GM20431 (cell line): ENCODE data around the gene MYO1D.
"Not testable (repeated sequence)": the region's sequence is repeated elsewhere in the genome, so short reads cannot be mapped to it uniquely, and the experiment has no call there.

Experiments
- in situ Hi-C: fragments of 300-500 bp; cut with MseI, MboI; formaldehyde crosslinking; loops from one replicate; pipeline ENCODE4 v1.15.0; 2020; ENCODE audit warnings: low sequenced_read_pairs; ENCODE audit not compliant: unreplicated experiment

Gene MYO1D

GRCh38 chr17:32826076-32826475, 50.8 kb downstream of the MYO1D start:
- in situ Hi-C loops = no loop called here

- in situ Hi-C loops = no loop called here
Observed at GRCh38 chr17:32824334-32824733, 52.6 kb downstream of the MYO1D start.

- in situ Hi-C loops = no loop called here
Observed at GRCh38 chr17:32822996-32823395, 53.9 kb downstream of the MYO1D start.

GRCh38 chr17:32821987-32822934, 54.7 kb downstream of the MYO1D start:
- in situ Hi-C loops = not testable (repeated sequence)

GRCh38 chr17:32820440-32820839, 56.5 kb downstream of the MYO1D start:
- in situ Hi-C loops = no loop called here

- in situ Hi-C loops = no loop called here
Observed at GRCh38 chr17:32819787-32820186, 57.1 kb downstream of the MYO1D start.

- in situ Hi-C loops = no loop called here
Observed at GRCh38 chr17:32819035-32819434, 57.9 kb downstream of the MYO1D start.

- in situ Hi-C loops = no loop called here
Observed at GRCh38 chr17:32815460-32815859, 61.5 kb downstream of the MYO1D start.

- in situ Hi-C loops = no loop called here
Observed at GRCh38 chr17:32814836-32815235, 62.1 kb downstream of the MYO1D start.

- in situ Hi-C loops = no loop called here
Observed at GRCh38 chr17:32813021-32813420, 63.9 kb downstream of the MYO1D start.

GRCh38 chr17:32810690-32811089, 66.2 kb downstream of the MYO1D start:
- in situ Hi-C loops = no loop called here

GRCh38 chr17:32807577-32807976, 69.3 kb downstream of the MYO1D start:
- in situ Hi-C loops = no loop called here

GRCh38 chr17:32806646-32807045, 70.3 kb downstream of the MYO1D start:
- in situ Hi-C loops = no loop called here

- in situ Hi-C loops = no loop called here
Observed at GRCh38 chr17:32805029-32805976, 71.6 kb downstream of the MYO1D start.

- in situ Hi-C loops = no loop called here
Observed at GRCh38 chr17:32803544-32803943, 73.4 kb downstream of the MYO1D start.

- in situ Hi-C loops = no loop called here
Observed at GRCh38 chr17:32802306-32802705, 74.6 kb downstream of the MYO1D start.

GRCh38 chr17:32801641-32802040, 75.3 kb downstream of the MYO1D start:
- in situ Hi-C loops = no loop called here

GRCh38 chr17:32801193-32801592, 75.7 kb downstream of the MYO1D start:
- in situ Hi-C loops = no loop called here

- in situ Hi-C loops = no loop called here
Observed at GRCh38 chr17:32798938-32799337, 78.0 kb downstream of the MYO1D start.

GRCh38 chr17:32795339-32795979, 81.5 kb downstream of the MYO1D start:
- in situ Hi-C loops = no loop called here
